K562 (cell line): Measurements from ENCODE around the gene ADGRB2. TPM values are rescaled to one million over a fixed set of nuclear protein-coding genes. Genes with fewer than 3 reads are reported as not detected.
A peak's percentile ranks its signal among the peaks of the same experiment; 100 is the strongest.

ENCODE experiments used
- BRF2 ChIP-seq: IDR thresholded peaks from 3 replicates; pipeline ENCODE4 v1.6.1; 2011; ENCODE audit warnings: borderline replicate concordance, mild to moderate bottlenecking; ENCODE audit not compliant: insufficient read length, insufficient read depth
- CBX8 ChIP-seq: fragments of 200-600 bp; sonication (generic); IDR thresholded peaks from 2 replicates; pipeline ENCODE4 v1.6.1; 2012; ENCODE audit warnings: borderline replicate concordance, mixed run types, low read depth, mild to moderate bottlenecking, moderate library complexity, mixed read lengths, low read length, control low read depth, inconsistent platforms; ENCODE audit not compliant: poor library complexity, severe bottlenecking; ENCODE audit errors: extremely low read depth
- CTCF ChIP-seq, 3 experiments: IDR thresholded peaks in 2 of 3; conservative IDR thresholded peaks in 1 of 3; 2 replicates each; pipeline ENCODE4 v1.5.1; 2011 to 2012; ENCODE audit warnings: low read length in 3 of 3, mild to moderate bottlenecking in 3 of 3, control low read depth in 2 of 3, improper control_type of control experiment in 1 of 3, inconsistent platforms in 1 of 3, low read depth in 1 of 3, mixed read lengths in 1 of 3, moderate library complexity in 1 of 3; ENCODE audit not compliant: insufficient read depth in 2 of 3
- E4F1 ChIP-seq: fragments of 250-450 bp; sonication (Bioruptor Pico); IDR thresholded peaks from 2 replicates; pipeline ENCODE4 v1.5.0; 2021; ENCODE audit warnings: mild to moderate bottlenecking, borderline replicate concordance
- ELF4 ChIP-seq: fragments of 450-650 bp; formaldehyde crosslinking; IDR thresholded peaks from 2 replicates; pipeline ENCODE4 v1.4.0; 2022; ENCODE audit warnings: missing genetic modification characterization
- ETV1 ChIP-seq: fragments of 450-650 bp; conservative IDR thresholded peaks from 2 replicates; pipeline ENCODE4 v1.6.1; 2016; ENCODE audit warnings: missing genetic modification characterization, control low read depth, low read depth, missing compliant biosample characterization
- GATAD2A ChIP-seq: fragments of 450-650 bp; IDR thresholded peaks from 2 replicates; pipeline ENCODE4 v1.6.1; 2017
- HLTF ChIP-seq: fragments of 450-650 bp; IDR thresholded peaks from 2 replicates; pipeline ENCODE4 v1.6.1; 2016
- HOXB6 ChIP-seq: fragments of 250-450 bp; sonication (Bioruptor Pico); IDR thresholded peaks from 2 replicates; pipeline ENCODE4 v1.5.1; 2022; ENCODE audit warnings: mild to moderate bottlenecking, borderline replicate concordance
- LARP7 ChIP-seq: fragments of 450-650 bp; IDR thresholded peaks from 2 replicates; pipeline ENCODE4 v1.6.1; 2016
- PCBP1 ChIP-seq: fragments of 200-400 bp; formaldehyde crosslinking; IDR thresholded peaks from 2 replicates; pipeline ENCODE4 v1.6.1; 2018; ENCODE audit warnings: mild to moderate bottlenecking, low read depth, low read length; ENCODE audit not compliant: poor library complexity, severe bottlenecking
- POU5F1 ChIP-seq: fragments of 150-350 bp; IDR thresholded peaks from 2 replicates; pipeline ENCODE4 v1.6.1; 2014; ENCODE audit warnings: borderline replicate concordance, low read length, low read depth, mild to moderate bottlenecking; ENCODE audit not compliant: partially characterized antibody
- RBFOX2 ChIP-seq: fragments of 200-400 bp; formaldehyde crosslinking; IDR thresholded peaks from 2 replicates; pipeline ENCODE4 v1.6.1; 2017; ENCODE audit warnings: low read depth, mild to moderate bottlenecking, low read length, moderate library complexity
- RFX1 ChIP-seq: fragments of 450-650 bp; IDR thresholded peaks from 2 replicates; pipeline ENCODE4 v1.6.1; 2016; ENCODE audit warnings: mild to moderate bottlenecking, moderate library complexity
- SMARCB1 ChIP-seq: IDR thresholded peaks from 2 replicates; pipeline ENCODE4 v1.6.1; 2011; ENCODE audit warnings: improper control_type of control experiment, low read depth; ENCODE audit not compliant: insufficient read length
- SRSF1 ChIP-seq: fragments of 200-400 bp; formaldehyde crosslinking; IDR thresholded peaks from 2 replicates; pipeline ENCODE4 v1.6.1; 2017; ENCODE audit warnings: mild to moderate bottlenecking, low read depth, low read length, moderate library complexity
- YY1 ChIP-seq, 3 experiments: IDR thresholded peaks; 2 replicates each; pipeline ENCODE4 v1.6.1; 2011; ENCODE audit warnings: low read length in 2 of 3, mild to moderate bottlenecking in 2 of 3, moderate library complexity in 2 of 3, borderline replicate concordance in 1 of 3, control low read depth in 1 of 3, low read depth in 1 of 3; ENCODE audit not compliant: insufficient read depth in 3 of 3, insufficient replicate concordance in 2 of 3, control insufficient read depth in 1 of 3, insufficient read length in 1 of 3; ENCODE audit errors: extremely low read depth in 1 of 3
- ZBTB17 ChIP-seq: fragments of 450-650 bp; formaldehyde crosslinking; IDR thresholded peaks from 2 replicates; pipeline ENCODE4 v1.4.0; 2020; ENCODE audit warnings: mild to moderate bottlenecking
- ZBTB43 ChIP-seq: sonication (generic); formaldehyde crosslinking; IDR thresholded peaks from 2 replicates; pipeline ENCODE4 v1.8.0; 2023; ENCODE audit warnings: mild to moderate bottlenecking, missing genetic modification reagents
- ZNF695 ChIP-seq: fragments of 450-650 bp; formaldehyde crosslinking; IDR thresholded peaks from 2 replicates; pipeline ENCODE4 v1.4.0; 2020; ENCODE audit warnings: mild to moderate bottlenecking, moderate library complexity
- polyA plus RNA-seq, 8 experiments: library from polyadenylated mRNA; depleted of rRNA in 4 of 8; stranded (reverse) in 5 of 8; unstranded in 3 of 8; fragments of >200 nt; fragmentation: Nextera tagmentation in 2 of 8; fragmentation: Illumina TruSeq in 1 of 8; extraction: Ambion mirVana in 2 of 8; extraction: Trizol in 1 of 8; gene quantifications; 2 replicates each; pipeline versions ENCODE4 v1.2.1 to v1.2.3, GENCODE V29; 2011 to 2014; ENCODE audit warnings: inconsistent platforms in 1 of 8, missing spikeins in 1 of 8
- total RNA-seq, 7 experiments: library from RNA; depleted of rRNA in 6 of 7; stranded (reverse); fragments of >200 nt in 6 of 7; fragmentation: Illumina TruSeq in 2 of 7; extraction: Trizol in 2 of 7; gene quantifications; 2 replicates each; pipeline versions ENCODE4 v1.2.1 to v1.2.3, GENCODE V29; 2011 to 2021; ENCODE audit warnings: low replicate concordance in 1 of 7

Gene ADGRB2
- total and polyA plus RNA-seq, 9 of the 15 experiments (the other 6 are each of a cell fraction or from before 2014, with no cell fraction given), result 0.04 to 0.23 (median 0.20) TPM; not detected in 2

GRCh38 chr1:31694069-31694963 lies 69.8 kb downstream of the ADGRB2 start (continued):
- TF ChIP-seq CBX8 (no peak), BRF2 (no peak), ZBTB17 (no peak), GATAD2A (no peak), E4F1 (CRISPR knock-in tag) (no peak), RFX1 (peak; percentile 95), SRSF1 (no peak), LARP7 (no peak), ZBTB43 (CRISPR knock-in tag) (no peak), PCBP1 (no peak), HLTF (no peak), ETV1 (tag) (peak; percentile 19; the same call in 1 of the 2 replicates), ZNF695 (no peak), RBFOX2 (no peak), POU5F1 (no peak), ELF4 (no peak), HOXB6 (CRISPR knock-in tag) (no peak), SMARCB1 (no peak), CTCF (IDR thresholded peaks at IDR 0.05 in 2 of 3, conservative IDR thresholded peaks at IDR 0.05 in 1 of 3; ENCODE audit: insufficient read depth in 2 of 3, low read depth in 1 of 3, low read length in 3 of 3) (no peak), YY1 (IDR thresholded peaks at IDR 0.05; ENCODE audit: borderline replicate concordance in 1 of 3, control insufficient read depth in 1 of 3, extremely low read depth in 1 of 3, insufficient read depth in 3 of 3, insufficient read length in 1 of 3, insufficient replicate concordance in 2 of 3, low read depth in 1 of 3, low read length in 2 of 3) (peak in 2 of 3 experiments; percentile 27 to 40)
